HG03095 (cell line): ENCODE measurements around the gene NADSYN1.

Experiments
- ATAC-seq: cut with Tn5 transposase; IDR thresholded peaks from one replicate; pipeline ENCODE4 v1.9.1; 2021; ENCODE audit warnings: moderate library complexity; ENCODE audit not compliant: unreplicated experiment

NADSYN1 gene

GRCh38 chr11:71489311-71490043 lies 36.5 kb downstream of the NADSYN1 start:
- ATAC-seq = no peak

GRCh38 chr11:71490044-71490730 lies 37.2 kb downstream of the NADSYN1 start:
- ATAC-seq = no peak

DNA sequence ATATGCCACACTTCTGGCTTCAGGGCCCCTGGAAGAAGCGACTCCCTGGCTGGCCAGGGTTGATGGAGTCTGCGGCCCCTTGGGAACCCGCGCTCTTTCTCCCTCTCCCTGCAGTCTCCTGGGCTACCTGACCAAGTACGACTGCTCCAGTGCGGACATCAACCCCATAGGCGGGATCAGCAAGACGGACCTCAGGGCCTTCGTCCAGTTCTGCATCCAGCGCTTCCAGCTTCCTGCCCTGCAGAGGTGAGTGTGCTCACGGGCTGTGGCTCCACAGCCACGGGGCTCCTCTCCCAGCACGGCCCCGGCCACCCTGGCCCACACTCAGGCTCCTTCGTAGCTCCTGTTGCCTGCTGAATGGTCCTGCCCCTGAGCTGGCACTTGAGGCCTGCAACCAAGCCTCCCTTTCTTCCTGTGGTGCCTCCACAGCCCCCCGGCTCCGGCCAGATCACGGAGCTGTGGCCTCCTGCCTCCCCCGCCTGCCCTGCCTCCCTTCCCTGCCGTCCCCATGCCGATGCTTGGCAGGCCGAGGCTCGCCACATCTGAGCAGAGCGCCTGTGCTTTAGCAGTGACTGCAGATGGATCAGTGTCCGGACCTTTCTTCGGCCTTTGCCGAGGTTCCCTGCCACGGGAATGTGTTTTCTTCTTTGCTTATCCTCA lies 37.9 kb downstream of the NADSYN1 start:
- no peak for ATAC-seq

DNA sequence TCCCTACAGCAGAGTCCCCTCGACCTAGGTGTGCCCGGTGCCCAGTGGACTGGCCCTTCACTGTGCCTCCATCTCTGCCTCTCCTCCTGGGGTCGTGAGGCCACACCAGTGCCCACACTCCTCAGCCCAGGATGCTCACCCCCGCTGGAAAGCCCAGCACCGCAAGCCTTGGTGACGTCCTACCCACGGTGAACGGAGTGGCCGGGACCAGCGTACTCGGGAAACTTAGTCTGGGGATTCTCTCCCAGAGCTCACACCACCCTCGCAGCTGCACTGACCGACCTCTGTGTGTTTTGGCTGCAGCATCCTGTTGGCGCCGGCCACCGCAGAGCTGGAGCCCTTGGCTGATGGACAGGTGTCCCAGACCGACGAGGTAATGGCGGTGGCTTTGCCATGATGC lies 38.5 kb downstream of the NADSYN1 start:
- ATAC-seq = no peak

DNA sequence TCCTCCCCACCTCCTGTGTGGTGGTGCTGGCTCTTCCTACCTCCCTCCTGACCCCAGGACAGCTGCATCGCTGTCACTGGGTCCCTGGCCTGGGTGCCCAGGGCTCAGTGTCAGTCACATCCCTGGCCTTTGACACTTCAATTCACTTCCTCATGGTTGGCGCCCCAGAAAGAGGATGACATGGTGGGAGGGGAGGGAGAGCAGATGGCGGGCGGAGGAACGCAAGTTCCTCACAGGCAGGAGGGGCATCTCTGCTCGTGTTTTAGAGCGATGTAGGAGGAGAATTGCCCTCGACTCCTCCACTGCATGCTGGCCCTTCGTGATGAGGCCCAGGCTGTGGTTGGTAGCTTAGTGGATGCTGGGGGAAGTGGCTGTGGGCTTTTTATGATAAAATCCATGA lies 38.9 kb downstream of the NADSYN1 start:
- ATAC-seq = no peak

DNA sequence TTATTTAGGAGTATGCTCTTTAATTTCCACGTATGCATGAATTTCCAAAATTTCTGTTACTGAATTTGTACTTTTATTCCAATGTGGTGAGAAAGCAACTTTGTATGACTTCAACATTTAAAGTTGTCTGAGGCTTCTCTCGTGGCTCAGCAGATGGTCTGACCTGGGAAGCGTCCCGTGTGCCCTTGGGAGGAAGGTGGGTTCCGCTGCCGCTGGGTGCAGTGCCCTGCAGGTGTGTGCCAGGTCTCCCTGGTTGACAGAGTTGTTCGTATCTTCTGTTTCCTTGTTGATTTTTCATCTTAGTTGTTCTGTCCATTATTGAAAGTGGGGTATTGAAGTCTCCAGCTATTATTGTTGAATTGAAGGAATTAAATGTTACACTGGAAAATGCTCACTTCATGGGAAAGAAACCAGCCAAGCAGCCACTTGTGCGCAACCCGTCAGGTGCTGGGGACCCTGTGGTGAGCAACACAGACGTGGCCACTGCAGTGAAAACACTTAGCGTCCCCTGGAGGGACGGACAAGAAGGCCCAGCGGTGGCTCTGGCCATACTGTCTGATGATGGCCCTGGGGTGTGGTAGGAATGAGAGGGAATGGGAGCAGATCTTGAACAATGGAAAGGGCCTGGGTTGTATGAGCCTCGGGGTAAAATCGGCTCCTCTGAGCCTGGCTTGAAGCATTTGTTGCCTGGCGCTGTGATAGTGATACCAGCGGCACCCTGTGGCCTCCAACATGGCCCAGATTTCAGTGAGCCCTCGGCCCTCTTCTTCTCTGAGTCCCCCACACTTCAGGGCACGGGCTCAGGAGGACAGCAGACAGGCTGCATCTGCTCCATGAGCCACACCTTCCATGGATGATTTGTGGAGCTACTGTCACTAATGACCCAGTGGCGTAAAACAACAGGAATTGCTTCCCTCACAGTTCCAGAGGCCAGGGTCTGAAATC lies 42.6 kb downstream of the NADSYN1 start:
- ATAC-seq = no peak

GRCh38 chr11:71496421-71496820 lies 43.4 kb downstream of the NADSYN1 start:
- no peak for ATAC-seq

DNA sequence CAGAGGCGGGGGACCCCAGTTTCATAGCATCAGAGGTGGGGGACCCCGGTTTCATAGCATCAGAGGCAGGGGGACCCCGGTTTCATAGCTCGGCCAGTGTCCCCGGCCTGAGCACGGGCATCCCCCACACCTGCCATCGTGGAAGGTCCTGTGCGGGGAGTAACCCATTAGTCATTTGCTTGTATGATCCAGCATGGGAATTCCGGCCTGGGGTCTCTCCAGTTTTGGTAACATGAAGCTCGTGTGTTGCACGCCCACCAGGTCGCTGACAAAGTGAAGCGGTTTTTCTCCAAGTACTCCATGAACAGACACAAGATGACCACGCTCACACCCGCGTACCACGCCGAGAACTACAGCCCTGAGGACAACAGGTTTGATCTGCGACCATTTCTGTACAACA lies 45.1 kb downstream of the NADSYN1 start:
- no peak for ATAC-seq

DNA sequence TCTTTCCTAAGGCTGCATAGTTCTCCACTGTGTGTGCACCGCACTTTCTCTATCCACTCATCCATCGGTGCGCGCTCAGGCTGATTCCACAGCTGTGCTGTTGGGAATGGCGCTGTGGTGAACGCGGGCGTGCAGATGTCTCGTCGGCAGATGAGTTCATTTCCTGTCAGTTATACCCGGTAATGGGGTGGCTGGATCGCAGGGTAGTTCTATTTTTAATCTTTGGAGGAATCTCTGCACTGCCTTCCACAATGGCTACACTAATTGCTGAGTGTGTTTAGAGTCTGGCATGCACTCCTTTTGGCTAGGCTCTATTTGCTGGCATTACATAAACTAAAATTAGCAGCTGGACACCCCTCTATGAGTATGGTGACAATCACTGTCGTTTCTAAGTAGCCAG lies 46.1 kb downstream of the NADSYN1 start:
- ATAC-seq = no peak

- no peak for ATAC-seq
Measured at GRCh38 chr11:71499546-71499945, 46.5 kb downstream of the NADSYN1 start.

DNA sequence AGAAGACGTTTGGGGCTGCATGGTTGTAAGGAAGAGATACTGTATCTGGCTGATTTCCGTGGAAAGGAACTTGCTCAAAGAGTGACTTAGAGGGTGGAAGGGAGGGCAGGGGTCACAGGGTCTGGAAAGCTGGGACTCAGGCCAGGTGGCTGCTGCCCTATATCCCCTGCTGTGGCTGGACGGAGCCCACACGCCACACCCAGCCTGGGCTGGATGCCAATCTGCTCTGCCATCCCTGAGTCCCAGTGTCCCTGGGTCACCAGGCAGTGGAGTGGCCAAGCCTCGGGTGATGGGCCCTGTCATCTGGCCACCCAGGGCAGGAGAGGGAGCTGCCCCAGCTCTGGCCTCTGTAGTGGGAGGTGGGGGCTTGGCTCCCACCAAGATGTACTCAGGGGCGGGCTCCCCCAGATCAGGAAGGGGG lies 47.6 kb downstream of the NADSYN1 start:
- no peak for ATAC-seq

DNA sequence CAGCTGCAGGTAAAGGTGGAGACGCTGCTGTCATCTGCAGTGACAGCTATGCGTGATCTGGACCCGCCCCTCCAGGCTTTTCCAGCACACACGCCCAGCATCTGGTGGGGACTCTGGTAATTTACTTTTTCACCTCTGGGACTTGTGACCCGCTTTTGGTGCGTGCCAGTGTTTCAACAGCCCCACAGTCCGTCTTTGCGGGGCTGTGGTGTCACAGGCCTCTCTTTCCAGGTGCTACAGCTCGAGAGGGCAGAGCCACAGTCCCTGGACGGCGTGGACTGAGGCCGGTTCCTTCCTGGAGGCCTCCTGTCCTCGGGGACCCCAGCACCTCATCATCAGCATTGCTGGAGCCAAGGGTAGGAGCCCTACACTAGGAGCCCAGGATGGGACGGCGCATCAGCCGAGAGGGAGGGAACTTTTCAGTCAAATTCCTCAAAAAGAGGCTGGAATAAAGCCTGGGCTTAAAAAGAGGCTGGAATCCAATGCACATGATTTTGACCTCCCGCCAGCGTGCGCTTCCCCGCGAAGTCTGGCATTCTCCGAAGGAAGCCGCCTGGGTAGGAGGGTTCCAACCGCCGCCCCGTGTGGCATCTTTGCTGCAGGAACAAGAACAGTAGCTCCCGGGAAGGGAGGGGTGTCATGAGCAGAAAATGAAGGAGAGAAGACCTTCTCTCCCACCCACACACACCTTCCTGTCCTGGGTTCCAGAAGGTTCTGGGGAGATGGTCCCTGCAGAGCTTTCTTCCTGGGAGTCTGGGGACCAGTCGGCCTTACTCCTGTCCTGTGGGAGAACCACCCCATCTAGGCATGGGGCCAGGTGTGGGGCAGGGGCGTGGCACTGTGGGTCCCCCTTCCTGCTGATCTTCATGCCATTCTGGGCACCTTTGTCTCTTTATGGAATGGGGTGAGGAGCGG lies 48.3 kb downstream of the NADSYN1 start:
- ATAC-seq = no peak

- ATAC-seq = no peak
Measured at GRCh38 chr11:71502026-71502425, 49.0 kb downstream of the NADSYN1 start.

DNA sequence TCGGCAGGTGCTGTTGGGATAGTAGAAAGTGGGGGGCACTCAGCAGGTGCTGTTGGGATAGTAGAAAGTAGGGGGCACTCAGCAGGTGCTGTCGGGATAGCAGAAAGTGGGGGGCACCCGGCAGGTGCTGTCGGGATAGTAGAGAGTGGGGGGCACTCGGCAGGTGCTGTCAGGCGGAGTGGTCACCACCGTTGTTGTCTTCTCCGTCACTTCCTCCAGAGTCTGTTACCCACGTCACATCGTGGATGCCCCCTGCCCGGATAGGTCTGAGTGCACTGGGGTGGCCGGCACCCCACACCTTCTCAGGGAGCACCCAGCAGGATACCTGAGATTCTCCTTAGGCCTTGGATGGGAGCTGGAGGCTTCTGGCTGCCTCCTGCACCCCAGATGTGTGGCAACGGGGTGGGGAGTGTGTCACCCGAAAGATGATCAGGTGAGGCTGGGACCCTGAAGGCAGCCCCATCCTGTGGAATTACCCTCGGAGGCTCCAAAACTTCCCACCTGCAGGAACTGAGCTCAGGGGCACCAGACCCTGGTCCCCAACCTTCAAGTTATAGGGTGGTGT lies 50.0 kb downstream of the NADSYN1 start:
- ATAC-seq = no peak

GRCh38 chr11:71504531-71504930 lies 51.5 kb downstream of the NADSYN1 start:
- no peak for ATAC-seq

DNA sequence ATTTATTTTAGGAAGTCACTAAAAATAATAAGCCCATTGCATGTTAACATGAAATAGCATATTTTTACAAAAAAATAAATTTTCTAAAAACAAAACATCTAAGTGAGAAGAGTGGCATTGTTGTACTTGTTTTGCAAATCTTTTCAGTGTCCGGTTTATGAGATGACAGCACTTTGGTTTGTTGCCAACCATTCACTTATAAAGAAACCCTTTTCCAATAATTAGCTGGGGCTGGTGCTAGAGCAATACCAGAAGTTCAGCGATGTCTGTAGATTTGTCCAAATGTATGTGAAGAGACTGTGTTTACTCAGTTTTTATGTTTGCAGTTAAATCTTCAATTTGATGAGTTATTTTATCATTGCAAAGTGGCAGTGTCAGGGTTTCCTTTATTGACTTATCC lies 52.0 kb downstream of the NADSYN1 start:
- no peak for ATAC-seq

DNA sequence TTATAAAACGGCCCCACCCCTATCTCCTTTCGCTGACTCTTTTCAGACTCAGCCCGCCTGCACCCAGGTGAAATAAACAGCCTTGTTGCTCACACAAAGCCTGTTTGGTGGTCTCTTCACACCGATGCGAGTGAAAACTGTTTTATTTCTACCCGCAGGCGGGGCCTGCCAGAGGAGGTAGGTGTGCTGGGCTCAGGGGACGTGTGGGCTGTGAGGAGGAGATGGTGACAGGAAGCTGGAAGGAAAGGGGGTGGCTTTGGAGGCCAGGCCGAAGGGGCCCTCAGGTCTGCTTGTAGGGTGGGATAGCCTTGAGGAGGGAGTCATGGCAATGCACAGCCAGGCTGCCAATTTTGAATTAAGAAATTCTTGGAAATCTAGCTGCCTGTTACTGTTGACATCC lies 52.8 kb downstream of the NADSYN1 start:
- no peak for ATAC-seq

- ATAC-seq = no peak
Measured at GRCh38 chr11:71507102-71507501, 54.1 kb downstream of the NADSYN1 start.
